HepG2 (cell line): ENCODE measurements around the gene INPP5K. TPM values are rescaled to one million over a fixed set of nuclear protein-coding genes. Genes with fewer than 3 reads are reported as not detected.

Source experiments
- AHR ChIP-seq: IDR thresholded peaks from 2 replicates; pipeline ENCODE4 v1.6.1; 2018; ENCODE audit warnings: missing genetic modification reagents, missing compliant biosample characterization
- MED1 ChIP-seq: sonication (generic); formaldehyde crosslinking; IDR thresholded peaks from 2 replicates; pipeline ENCODE4 v1.4.0; 2020; ENCODE audit warnings: missing genetic modification reagents
- MXD4 ChIP-seq: IDR thresholded peaks from 2 replicates; pipeline ENCODE4 v1.6.1; 2016; ENCODE audit warnings: mild to moderate bottlenecking, missing biosample characterization, missing genetic modification reagents
- MYC ChIP-seq: sonication (generic); formaldehyde crosslinking; IDR thresholded peaks from 2 replicates; pipeline ENCODE4 v1.9.0; 2021; ENCODE audit warnings: missing genetic modification reagents, borderline replicate concordance
- NFKB2 ChIP-seq: sonication (generic); formaldehyde crosslinking; IDR thresholded peaks from 2 replicates; pipeline ENCODE4 v1.4.0; 2020; ENCODE audit warnings: missing genetic modification reagents, borderline replicate concordance
- NR2F2 ChIP-seq: IDR thresholded peaks from 2 replicates; pipeline ENCODE4 v1.6.1; 2012; ENCODE audit warnings: low read depth, inconsistent platforms, borderline replicate concordance
- RXRA ChIP-seq: sonication (generic); formaldehyde crosslinking; IDR thresholded peaks from 2 replicates; pipeline ENCODE4 v1.5.1; 2020; ENCODE audit warnings: missing genetic modification reagents
- TCF7L2 ChIP-seq: IDR thresholded peaks from 2 replicates; pipeline ENCODE4 v1.6.1; 2011; ENCODE audit warnings: mild to moderate bottlenecking, low read depth, low read length, moderate library complexity
- ZFP36 ChIP-seq: fragments of 150-350 bp; IDR thresholded peaks from 2 replicates; pipeline ENCODE4 v1.6.1; 2018; ENCODE audit warnings: borderline replicate concordance, low read length, low read depth; ENCODE audit not compliant: partially characterized antibody
- ZFP41 ChIP-seq: sonication (generic); formaldehyde crosslinking; IDR thresholded peaks from 2 replicates; pipeline ENCODE4 v1.4.0; 2020; ENCODE audit warnings: mild to moderate bottlenecking, missing genetic modification reagents, borderline replicate concordance
- ZFP62 ChIP-seq: sonication (generic); formaldehyde crosslinking; IDR thresholded peaks from 2 replicates; pipeline ENCODE4 v1.4.0; 2020; ENCODE audit warnings: missing genetic modification reagents
- ZFX ChIP-seq: sonication (generic); formaldehyde crosslinking; IDR thresholded peaks from 2 replicates; pipeline ENCODE4 v1.4.0; 2020; ENCODE audit warnings: mild to moderate bottlenecking, low read depth, missing genetic modification reagents, moderate library complexity
- ZFY ChIP-seq: sonication (generic); formaldehyde crosslinking; IDR thresholded peaks from 2 replicates; pipeline ENCODE4 v1.4.0; 2020; ENCODE audit warnings: missing genetic modification reagents
- ZIK1 ChIP-seq: sonication (generic); formaldehyde crosslinking; IDR thresholded peaks from 2 replicates; pipeline ENCODE4 v1.5.0; 2020; ENCODE audit warnings: mild to moderate bottlenecking, low read depth, missing genetic modification reagents, borderline replicate concordance
- ZNF232 ChIP-seq: sonication (generic); formaldehyde crosslinking; IDR thresholded peaks from 2 replicates; pipeline ENCODE4 v1.4.0; 2020; ENCODE audit warnings: missing genetic modification reagents, borderline replicate concordance
- ZNF33A ChIP-seq: sonication (generic); formaldehyde crosslinking; IDR thresholded peaks from 2 replicates; pipeline ENCODE4 v1.5.1; 2020; ENCODE audit warnings: missing genetic modification reagents, mild to moderate bottlenecking, moderate library complexity, borderline replicate concordance
- ZNF513 ChIP-seq: sonication (generic); formaldehyde crosslinking; conservative IDR thresholded peaks from 2 replicates; pipeline ENCODE4 v1.5.0; 2020; ENCODE audit warnings: missing genetic modification reagents
- ZNF564 ChIP-seq: sonication (generic); formaldehyde crosslinking; IDR thresholded peaks from 2 replicates; pipeline ENCODE4 v1.8.1; 2023; ENCODE audit warnings: mild to moderate bottlenecking, missing genetic modification reagents
- ZNF660 ChIP-seq: sonication (generic); formaldehyde crosslinking; IDR thresholded peaks from 2 replicates; pipeline ENCODE4 v1.5.1; 2020; ENCODE audit warnings: mild to moderate bottlenecking, low read depth, missing genetic modification reagents, borderline replicate concordance
- ZNF703 ChIP-seq: sonication (generic); formaldehyde crosslinking; IDR thresholded peaks from 2 replicates; pipeline ENCODE4 v1.5.1; 2020; ENCODE audit warnings: missing genetic modification reagents, mild to moderate bottlenecking, moderate library complexity, borderline replicate concordance
- ZNF772 ChIP-seq: sonication (generic); formaldehyde crosslinking; IDR thresholded peaks from 2 replicates; pipeline ENCODE4 v1.5.0; 2020; ENCODE audit warnings: mild to moderate bottlenecking, missing genetic modification reagents
- ZNF775 ChIP-seq: sonication (generic); formaldehyde crosslinking; IDR thresholded peaks from 2 replicates; pipeline ENCODE4 v1.4.0; 2020; ENCODE audit warnings: missing genetic modification reagents, mild to moderate bottlenecking, moderate library complexity, borderline replicate concordance
- polyA plus RNA-seq, 8 experiments: library from polyadenylated mRNA; depleted of rRNA in 3 of 8; stranded (reverse) in 7 of 8; unstranded in 1 of 8; fragments of >200 nt; fragmentation: Illumina TruSeq in 4 of 8; extraction: Trizol in 4 of 8; gene quantifications; 2 replicates each; pipeline versions ENCODE4 v1.2.1 to v1.2.3, GENCODE V29; 2011 to 2016; ENCODE audit warnings: low read depth in 4 of 8, missing spikeins in 1 of 8, mixed read lengths in 1 of 8; ENCODE audit not compliant: insufficient read depth in 1 of 8
- total RNA-seq, 5 experiments: library from RNA; depleted of rRNA; stranded (reverse); fragments of >200 nt; fragmentation: Illumina TruSeq; extraction: Trizol; gene quantifications; 2 replicates each; pipeline ENCODE4 v1.2.3, GENCODE V29; 2016; ENCODE audit warnings: low read depth in 1 of 5
- TF ChIP-seq, protein P1 (sequence below): sonication (generic); formaldehyde crosslinking; conservative IDR thresholded peaks from 2 replicates; pipeline ENCODE4 v1.8.0; 2022; ENCODE audit warnings: missing genetic modification reagents
- TF ChIP-seq, protein P2 (sequence below): sonication (generic); formaldehyde crosslinking; IDR thresholded peaks from 2 replicates; pipeline ENCODE4 v1.4.0; 2020; ENCODE audit warnings: missing genetic modification reagents, borderline replicate concordance

The INPP5K gene
- total and polyA plus RNA-seq, 2 of the 13 experiments (the other 11 are each of a cell fraction or from before 2014, with no cell fraction given), result 4.8 to 9.6 TPM

- no peak for TF ChIP-seq ZNF660 (CRISPR knock-in tag)
- no peak for TF ChIP-seq ZFP41 (CRISPR knock-in tag)
- TF ChIP-seq ZFX, result peak; percentile 58; the same call in 1 of the 2 replicates
- TF ChIP-seq, protein P1, sequence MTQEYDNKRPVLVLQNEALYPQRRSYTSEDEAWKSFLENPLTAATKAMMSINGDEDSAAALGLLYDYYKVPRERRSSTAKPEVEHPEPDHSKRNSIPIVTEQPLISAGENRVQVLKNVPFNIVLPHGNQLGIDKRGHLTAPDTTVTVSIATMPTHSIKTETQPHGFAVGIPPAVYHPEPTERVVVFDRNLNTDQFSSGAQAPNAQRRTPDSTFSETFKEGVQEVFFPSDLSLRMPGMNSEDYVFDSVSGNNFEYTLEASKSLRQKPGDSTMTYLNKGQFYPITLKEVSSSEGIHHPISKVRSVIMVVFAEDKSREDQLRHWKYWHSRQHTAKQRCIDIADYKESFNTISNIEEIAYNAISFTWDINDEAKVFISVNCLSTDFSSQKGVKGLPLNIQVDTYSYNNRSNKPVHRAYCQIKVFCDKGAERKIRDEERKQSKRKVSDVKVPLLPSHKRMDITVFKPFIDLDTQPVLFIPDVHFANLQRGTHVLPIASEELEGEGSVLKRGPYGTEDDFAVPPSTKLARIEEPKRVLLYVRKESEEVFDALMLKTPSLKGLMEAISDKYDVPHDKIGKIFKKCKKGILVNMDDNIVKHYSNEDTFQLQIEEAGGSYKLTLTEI, result no peak
- no peak for TF ChIP-seq ZNF775 (CRISPR knock-in tag)
- no peak for TF ChIP-seq MYC (CRISPR knock-in tag)
- no peak for TF ChIP-seq TCF7L2
- TF ChIP-seq MED1 (CRISPR knock-in tag), result 0 out of 2 replicates have a peak, but pooled peaks have one; percentile 14
- TF ChIP-seq ZNF772 (CRISPR knock-in tag), result no peak
- no peak for TF ChIP-seq MXD4 (CRISPR knock-in tag)
- TF ChIP-seq NFKB2 (CRISPR knock-in tag), result 0 out of 2 replicates have a peak, but pooled peaks have one; percentile 4
- no peak for TF ChIP-seq ZNF703 (CRISPR knock-in tag)
- no peak for TF ChIP-seq ZNF33A (CRISPR knock-in tag)
- peak; percentile 62; the same call in 1 of the 2 replicates for TF ChIP-seq ZFY (CRISPR knock-in tag)
- no peak for TF ChIP-seq ZFP36
- TF ChIP-seq AHR, result 0 out of 2 replicates have a peak, but pooled peaks have one; percentile 60
- TF ChIP-seq, protein P2, sequence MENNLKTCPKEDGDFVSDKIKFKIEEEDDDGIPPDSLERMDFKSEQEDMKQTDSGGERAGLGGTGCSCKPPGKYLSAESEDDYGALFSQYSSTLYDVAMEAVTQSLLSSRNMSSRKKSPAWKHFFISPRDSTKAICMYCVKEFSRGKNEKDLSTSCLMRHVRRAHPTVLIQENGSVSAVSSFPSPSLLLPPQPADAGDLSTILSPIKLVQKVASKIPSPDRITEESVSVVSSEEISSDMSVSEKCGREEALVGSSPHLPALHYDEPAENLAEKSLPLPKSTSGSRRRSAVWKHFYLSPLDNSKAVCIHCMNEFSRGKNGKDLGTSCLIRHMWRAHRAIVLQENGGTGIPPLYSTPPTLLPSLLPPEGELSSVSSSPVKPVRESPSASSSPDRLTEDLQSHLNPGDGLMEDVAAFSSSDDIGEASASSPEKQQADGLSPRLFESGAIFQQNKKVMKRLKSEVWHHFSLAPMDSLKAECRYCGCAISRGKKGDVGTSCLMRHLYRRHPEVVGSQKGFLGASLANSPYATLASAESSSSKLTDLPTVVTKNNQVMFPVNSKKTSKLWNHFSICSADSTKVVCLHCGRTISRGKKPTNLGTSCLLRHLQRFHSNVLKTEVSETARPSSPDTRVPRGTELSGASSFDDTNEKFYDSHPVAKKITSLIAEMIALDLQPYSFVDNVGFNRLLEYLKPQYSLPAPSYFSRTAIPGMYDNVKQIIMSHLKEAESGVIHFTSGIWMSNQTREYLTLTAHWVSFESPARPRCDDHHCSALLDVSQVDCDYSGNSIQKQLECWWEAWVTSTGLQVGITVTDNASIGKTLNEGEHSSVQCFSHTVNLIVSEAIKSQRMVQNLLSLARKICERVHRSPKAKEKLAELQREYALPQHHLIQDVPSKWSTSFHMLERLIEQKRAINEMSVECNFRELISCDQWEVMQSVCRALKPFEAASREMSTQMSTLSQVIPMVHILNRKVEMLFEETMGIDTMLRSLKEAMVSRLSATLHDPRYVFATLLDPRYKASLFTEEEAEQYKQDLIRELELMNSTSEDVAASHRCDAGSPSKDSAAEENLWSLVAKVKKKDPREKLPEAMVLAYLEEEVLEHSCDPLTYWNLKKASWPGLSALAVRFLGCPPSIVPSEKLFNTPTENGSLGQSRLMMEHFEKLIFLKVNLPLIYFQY (CRISPR knock-in tag), result 0 out of 2 replicates have a peak, but pooled peaks have one; percentile 2
- TF ChIP-seq RXRA (CRISPR knock-in tag), result no peak
- no peak for TF ChIP-seq ZNF513 (CRISPR knock-in tag)
- no peak for TF ChIP-seq NR2F2
- no peak for TF ChIP-seq ZIK1 (CRISPR knock-in tag)
- peak; percentile 48; the same call in 1 of the 2 replicates for TF ChIP-seq ZNF564 (CRISPR knock-in tag)
- TF ChIP-seq ZNF232 (CRISPR knock-in tag), result no peak
- TF ChIP-seq ZFP62 (CRISPR knock-in tag), result no peak
Observed at GRCh38 chr17:1562176-1562643, 45.8 kb upstream of the INPP5K start (continued).
